Gastrocnemius medialis (tissue), 4 donors: ENCODE results near the gene MAPK4.

ENCODE experiments used
- POLR2A ChIP-seq, 2 donors: fragments of 450-650 bp; IDR thresholded peaks; one replicate each; pipeline ENCODE4 v1.6.1; 2017; ENCODE audit warnings: antibody characterized with exemption in 2 of 2, mild to moderate bottlenecking in 2 of 2, moderate library complexity in 2 of 2
- TF ChIP-seq, protein P1 (sequence below), 5 experiments: fragments of 450-650 bp in 3 of 5; fragments of 200-600 bp in 2 of 5; sonication (generic) in 2 of 5; IDR thresholded peaks in 4 of 5; conservative IDR thresholded peaks in 1 of 5; 1 replicate in 4 of 5; 2 replicates in 1 of 5; pipeline ENCODE4 v1.5.1; 2016 to 2019; ENCODE audit warnings: antibody characterized with exemption in 5 of 5, mild to moderate bottlenecking in 3 of 5, moderate library complexity in 3 of 5

DNA sequence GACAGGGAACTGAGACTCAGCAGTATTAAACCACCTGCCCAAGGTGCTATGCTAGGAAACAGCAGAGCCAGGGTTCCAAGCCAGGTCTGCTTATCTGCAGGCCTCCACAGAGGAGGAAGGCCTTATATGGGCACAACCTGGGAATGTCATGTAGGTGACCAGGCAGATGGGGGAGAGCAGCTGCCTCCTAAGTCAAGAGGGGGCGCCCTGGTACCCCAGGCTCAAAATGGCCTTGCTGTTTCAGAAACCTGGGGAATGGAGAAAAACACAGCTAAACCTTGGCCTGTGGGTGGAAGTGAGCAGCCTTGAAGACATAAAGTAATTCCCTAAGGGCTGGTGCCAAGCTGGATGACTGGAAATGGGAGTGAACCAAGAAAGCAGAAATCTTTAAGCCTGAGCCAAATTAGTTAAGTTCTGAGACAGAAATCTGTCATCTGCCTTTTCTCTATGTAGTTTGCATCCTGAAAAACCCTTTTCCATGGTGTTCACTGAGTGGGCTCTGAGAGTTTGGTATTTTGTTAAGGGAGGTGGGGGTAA lies 79.1 kb downstream of the MAPK4 start:
- no peak for TF ChIP-seq POLR2A (IDR thresholded peaks at IDR 0.05)
- TF ChIP-seq, protein P1, sequence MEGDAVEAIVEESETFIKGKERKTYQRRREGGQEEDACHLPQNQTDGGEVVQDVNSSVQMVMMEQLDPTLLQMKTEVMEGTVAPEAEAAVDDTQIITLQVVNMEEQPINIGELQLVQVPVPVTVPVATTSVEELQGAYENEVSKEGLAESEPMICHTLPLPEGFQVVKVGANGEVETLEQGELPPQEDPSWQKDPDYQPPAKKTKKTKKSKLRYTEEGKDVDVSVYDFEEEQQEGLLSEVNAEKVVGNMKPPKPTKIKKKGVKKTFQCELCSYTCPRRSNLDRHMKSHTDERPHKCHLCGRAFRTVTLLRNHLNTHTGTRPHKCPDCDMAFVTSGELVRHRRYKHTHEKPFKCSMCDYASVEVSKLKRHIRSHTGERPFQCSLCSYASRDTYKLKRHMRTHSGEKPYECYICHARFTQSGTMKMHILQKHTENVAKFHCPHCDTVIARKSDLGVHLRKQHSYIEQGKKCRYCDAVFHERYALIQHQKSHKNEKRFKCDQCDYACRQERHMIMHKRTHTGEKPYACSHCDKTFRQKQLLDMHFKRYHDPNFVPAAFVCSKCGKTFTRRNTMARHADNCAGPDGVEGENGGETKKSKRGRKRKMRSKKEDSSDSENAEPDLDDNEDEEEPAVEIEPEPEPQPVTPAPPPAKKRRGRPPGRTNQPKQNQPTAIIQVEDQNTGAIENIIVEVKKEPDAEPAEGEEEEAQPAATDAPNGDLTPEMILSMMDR (IDR thresholded peaks at IDR 0.05 in 4 of 5, conservative IDR thresholded peaks at IDR 0.05 in 1 of 5): no peak
